HFF-Myc (cell line): Measurements from ENCODE around the gene IL6ST.

ENCODE experiments used
- DNase-seq: peaks from one replicate; pipeline ENCODE4 v3.0.0-alpha.2; 2011; ENCODE audit warnings: low read depth; ENCODE audit errors: extremely low read depth
- H3K4me3 ChIP-seq: replicated peaks from 2 replicates; pipeline ENCODE4 v1.5.1; 2011; ENCODE audit warnings: low read depth, mild to moderate bottlenecking, control low read depth, low read length
- TF ChIP-seq, protein P1 (sequence below): IDR thresholded peaks from 2 replicates; pipeline ENCODE4 v1.5.1; 2012; ENCODE audit warnings: mild to moderate bottlenecking, low read depth, low read length, control low read depth; ENCODE audit errors: missing control alignments

IL6ST gene

DNA sequence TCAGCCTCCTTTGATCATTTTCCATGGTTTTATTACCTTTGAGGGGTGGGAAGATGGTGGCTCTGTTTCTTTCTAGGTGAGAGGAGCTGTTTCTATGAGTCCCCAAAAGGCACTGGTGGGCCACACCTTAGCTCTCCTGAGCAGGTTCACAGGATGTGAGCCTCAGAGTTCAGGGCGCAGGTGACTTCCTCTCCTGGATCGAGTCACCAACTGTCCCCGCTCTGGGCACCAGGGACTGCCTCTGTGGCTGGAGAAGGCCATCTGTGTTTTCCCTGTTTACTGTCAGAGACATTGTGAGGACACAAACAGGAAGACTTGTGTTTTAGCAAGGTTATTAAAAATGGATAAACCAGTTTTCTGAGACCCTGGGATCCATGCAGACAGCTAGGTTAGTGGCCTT lies 75.1 kb downstream of the IL6ST start:
- no peak overlapping the region for H3K4me3 ChIP-seq
- TF ChIP-seq, protein P1, sequence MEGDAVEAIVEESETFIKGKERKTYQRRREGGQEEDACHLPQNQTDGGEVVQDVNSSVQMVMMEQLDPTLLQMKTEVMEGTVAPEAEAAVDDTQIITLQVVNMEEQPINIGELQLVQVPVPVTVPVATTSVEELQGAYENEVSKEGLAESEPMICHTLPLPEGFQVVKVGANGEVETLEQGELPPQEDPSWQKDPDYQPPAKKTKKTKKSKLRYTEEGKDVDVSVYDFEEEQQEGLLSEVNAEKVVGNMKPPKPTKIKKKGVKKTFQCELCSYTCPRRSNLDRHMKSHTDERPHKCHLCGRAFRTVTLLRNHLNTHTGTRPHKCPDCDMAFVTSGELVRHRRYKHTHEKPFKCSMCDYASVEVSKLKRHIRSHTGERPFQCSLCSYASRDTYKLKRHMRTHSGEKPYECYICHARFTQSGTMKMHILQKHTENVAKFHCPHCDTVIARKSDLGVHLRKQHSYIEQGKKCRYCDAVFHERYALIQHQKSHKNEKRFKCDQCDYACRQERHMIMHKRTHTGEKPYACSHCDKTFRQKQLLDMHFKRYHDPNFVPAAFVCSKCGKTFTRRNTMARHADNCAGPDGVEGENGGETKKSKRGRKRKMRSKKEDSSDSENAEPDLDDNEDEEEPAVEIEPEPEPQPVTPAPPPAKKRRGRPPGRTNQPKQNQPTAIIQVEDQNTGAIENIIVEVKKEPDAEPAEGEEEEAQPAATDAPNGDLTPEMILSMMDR = no peak
- no peak for DNase-seq

DNA sequence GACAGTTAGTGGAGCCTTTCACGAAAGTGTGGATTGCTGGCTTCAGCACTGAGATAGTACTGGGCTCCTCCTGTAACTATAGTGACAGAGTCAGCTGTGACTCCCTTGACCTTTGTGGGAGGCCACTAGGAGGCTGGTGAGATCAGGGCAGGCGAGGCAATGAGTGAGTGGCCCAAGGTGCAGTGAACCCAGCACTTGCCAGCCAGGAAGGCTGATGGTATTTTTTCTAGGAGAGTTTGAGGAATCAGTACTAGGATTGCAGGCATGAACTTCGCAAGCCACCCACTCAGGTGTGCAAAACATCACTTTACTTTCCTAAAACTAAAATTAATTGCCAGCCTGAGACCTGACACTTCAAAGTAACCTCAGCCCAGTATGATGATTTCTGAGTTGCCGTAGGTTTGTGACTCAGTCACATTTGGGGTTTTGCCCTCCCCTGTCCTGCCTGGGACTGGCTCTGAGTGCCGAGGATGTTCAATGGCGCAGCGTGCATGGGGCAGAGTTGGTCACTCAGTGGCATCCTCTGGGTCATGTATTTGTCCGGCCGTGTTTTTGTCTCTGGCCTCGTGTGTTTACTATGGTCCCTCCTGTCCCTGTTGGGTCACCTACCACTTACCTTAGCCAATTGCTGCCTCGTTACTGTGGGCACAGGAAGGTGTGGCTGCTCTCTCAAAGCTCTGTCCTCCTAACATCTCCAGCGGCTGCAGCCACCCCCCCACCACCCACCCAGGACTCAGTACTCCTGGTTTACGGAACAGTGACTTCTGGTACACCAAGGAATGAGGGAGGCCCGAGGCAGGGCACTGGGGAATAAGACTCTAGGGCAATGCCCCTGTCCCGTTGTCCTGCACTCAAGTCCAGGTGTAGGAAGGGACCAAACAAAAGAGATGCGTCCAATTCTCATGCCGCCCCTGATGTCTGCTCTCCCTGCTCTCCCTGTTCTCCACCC lies 76.4 kb downstream of the IL6ST start:
- no peak overlapping the region for H3K4me3 ChIP-seq
- TF ChIP-seq, protein P1 = no peak
- DNase-seq = no peak

DNA sequence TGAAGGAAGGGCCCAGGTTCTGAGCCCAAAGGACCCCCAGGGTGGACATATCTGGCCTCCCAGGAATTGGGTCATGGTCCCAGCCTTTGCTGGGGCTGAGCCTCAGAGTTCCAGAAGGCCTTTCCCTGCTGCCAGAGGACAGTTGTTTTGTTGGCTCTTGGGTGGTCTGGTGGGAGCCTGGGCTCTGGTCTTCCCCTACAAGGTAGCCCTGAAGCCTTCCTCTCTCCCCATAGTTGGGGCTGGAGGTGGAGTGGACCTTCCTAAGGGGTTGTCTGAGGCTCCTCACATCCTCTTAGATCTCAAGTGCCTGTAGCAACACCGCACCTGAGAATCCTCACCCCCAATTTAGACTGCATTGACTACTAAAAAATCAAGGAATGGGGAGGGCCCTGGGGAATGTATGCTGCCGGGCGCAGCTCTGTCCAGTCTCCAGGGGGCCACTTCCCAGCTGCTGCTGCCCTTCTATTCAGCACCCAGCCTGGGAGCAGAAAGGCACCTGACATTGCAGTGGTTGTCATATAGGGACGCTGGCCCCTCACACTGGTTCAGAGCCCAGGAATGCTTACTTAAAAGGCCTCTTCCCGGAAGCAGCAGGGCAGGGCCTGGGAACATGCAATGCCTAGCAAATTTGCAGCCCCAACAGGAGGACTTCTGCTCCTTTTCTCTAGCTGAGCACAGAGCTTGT lies 77.2 kb downstream of the IL6ST start:
- no peak overlapping the region for H3K4me3 ChIP-seq
- DNase-seq = no peak
- TF ChIP-seq, protein P1 = no peak

DNA sequence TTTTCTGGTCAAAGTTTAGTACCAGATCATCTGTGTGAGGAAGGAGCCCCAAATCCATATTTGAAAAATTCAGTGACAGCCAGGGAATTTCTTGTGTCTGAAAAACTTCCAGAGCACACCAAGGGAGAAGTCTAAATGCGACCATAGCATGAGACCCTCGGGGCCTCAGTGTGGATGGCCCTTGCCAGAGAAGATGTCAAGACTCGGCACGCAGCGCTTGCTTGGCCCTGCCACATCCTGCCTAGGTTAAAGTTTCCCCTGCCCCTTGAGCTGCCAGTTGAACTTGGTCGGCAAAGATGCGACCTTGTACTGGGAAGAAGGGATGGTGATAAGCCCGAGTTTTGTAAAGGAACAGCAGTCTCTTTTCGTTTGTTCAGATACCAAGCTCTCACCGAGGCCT lies 77.8 kb downstream of the IL6ST start:
- TF ChIP-seq, protein P1 = no peak
- no peak for DNase-seq
- H3K4me3 ChIP-seq = no peak overlapping the region

DNA sequence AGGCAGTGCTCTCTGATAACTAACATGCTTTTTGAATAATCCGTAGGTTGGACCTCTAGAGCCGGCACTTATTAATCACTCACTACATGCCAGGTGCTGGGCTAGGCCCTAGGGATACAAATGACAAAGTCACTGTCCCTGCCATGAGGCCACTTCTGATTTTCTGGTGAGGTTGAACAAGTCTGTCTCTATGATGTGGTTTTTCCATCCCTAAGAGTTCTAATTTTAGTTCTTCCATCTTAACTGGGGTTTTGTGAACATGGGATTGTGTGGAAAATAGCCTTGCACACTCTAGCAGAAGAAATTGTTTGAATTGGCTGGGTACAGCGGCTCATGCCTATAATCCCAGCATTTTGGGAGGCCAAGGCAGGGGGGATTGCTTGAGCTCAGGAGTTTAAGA lies 79.0 kb downstream of the IL6ST start:
- TF ChIP-seq, protein P1 = no peak
- H3K4me3 ChIP-seq = no peak overlapping the region
- no peak for DNase-seq

DNA sequence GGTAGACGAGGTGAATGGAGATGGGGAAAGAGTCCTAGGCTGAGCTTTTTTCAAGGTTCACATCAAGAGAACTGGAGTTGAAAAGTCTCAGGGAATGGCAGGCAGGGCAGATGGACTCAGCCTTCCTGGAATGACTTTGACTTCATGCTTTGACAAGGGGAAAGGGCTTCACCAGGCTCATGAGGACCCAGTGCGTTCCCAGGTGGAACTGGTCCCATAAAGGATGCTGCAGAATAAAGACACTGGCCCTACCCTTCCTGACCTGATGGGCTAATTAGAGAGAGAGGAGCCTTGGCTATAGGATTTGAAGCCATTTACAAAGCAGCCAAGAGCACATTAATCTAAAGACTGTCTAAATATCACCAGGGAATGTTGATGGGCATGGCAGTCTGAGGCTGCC lies 79.8 kb downstream of the IL6ST start:
- no peak overlapping the region for H3K4me3 ChIP-seq
- no peak for DNase-seq
- TF ChIP-seq, protein P1 = no peak
